ENCODE results near the gene MESP1. TPM values are rescaled to one million over a fixed set of nuclear protein-coding genes. Genes with fewer than 3 reads are reported as not detected.

Gene MESP1
- polyA plus RNA-seq, 1 experiment, result 0.49 TPM

GRCh38 chr15:89787944-89788343 lies 36.9 kb upstream of the MESP1 start:
- H3K36me3 ChIP-seq (ENCODE audit: control insufficient read depth, insufficient read depth, low read length), result peaks cover 30% of the 10 kb centered on the region
- no peaks in the 10 kb centered on the region for H3K27me3 ChIP-seq (ENCODE audit: control insufficient read depth, insufficient read depth, low read length)
- ChIA-PET POLR2A (no interaction called here), CTCF (interaction anchor here (0.6 kb wide), 1 partner anchor 28 kb away, joined by 3 read pairs; no protein-coding TSS in a partner anchor)
- no peak overlapping the region for H3K4me3 ChIP-seq (ENCODE audit: low read depth, low read length)
- DNase-seq (ENCODE audit: low read depth), result no peak
- TF ChIP-seq, protein P1, sequence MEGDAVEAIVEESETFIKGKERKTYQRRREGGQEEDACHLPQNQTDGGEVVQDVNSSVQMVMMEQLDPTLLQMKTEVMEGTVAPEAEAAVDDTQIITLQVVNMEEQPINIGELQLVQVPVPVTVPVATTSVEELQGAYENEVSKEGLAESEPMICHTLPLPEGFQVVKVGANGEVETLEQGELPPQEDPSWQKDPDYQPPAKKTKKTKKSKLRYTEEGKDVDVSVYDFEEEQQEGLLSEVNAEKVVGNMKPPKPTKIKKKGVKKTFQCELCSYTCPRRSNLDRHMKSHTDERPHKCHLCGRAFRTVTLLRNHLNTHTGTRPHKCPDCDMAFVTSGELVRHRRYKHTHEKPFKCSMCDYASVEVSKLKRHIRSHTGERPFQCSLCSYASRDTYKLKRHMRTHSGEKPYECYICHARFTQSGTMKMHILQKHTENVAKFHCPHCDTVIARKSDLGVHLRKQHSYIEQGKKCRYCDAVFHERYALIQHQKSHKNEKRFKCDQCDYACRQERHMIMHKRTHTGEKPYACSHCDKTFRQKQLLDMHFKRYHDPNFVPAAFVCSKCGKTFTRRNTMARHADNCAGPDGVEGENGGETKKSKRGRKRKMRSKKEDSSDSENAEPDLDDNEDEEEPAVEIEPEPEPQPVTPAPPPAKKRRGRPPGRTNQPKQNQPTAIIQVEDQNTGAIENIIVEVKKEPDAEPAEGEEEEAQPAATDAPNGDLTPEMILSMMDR (IDR thresholded peaks at IDR 0.05; ENCODE audit: insufficient read depth, low read depth, low read length), result no peak

DNA sequence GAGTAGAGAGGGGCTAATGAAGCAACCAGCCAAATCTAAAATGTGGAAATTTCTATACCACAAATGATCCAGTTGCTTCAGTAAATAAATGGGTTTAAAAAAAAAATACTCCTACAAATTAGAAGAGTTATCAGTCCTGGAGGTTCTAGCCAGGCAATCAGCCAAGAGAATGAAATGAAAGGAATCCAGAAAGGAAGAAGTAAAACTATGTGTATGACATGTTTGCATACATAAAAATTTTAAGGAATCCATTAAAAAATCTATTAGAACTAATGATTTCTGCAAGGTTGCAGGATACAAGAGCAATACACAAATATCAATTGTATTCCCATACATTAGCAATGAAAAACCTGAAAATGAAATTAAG lies 34.7 kb upstream of the MESP1 start:
- Histone ChIP-seq H3K36me3 (ENCODE audit: control insufficient read depth, insufficient read depth, low read length) (peaks cover 12% of the 10 kb centered on the region), H3K27me3 (ENCODE audit: control insufficient read depth, insufficient read depth, low read length) (no peaks in the 10 kb centered on the region), H3K4me3 (ENCODE audit: low read depth, low read length) (no peak overlapping the region)
- ChIA-PET POLR2A (no interaction called here), CTCF (no interaction called here)
- DNase-seq (ENCODE audit: low read depth), result no peak
- TF ChIP-seq, protein P1 (IDR thresholded peaks at IDR 0.05; ENCODE audit: insufficient read depth, low read depth, low read length), result no peak

DNA sequence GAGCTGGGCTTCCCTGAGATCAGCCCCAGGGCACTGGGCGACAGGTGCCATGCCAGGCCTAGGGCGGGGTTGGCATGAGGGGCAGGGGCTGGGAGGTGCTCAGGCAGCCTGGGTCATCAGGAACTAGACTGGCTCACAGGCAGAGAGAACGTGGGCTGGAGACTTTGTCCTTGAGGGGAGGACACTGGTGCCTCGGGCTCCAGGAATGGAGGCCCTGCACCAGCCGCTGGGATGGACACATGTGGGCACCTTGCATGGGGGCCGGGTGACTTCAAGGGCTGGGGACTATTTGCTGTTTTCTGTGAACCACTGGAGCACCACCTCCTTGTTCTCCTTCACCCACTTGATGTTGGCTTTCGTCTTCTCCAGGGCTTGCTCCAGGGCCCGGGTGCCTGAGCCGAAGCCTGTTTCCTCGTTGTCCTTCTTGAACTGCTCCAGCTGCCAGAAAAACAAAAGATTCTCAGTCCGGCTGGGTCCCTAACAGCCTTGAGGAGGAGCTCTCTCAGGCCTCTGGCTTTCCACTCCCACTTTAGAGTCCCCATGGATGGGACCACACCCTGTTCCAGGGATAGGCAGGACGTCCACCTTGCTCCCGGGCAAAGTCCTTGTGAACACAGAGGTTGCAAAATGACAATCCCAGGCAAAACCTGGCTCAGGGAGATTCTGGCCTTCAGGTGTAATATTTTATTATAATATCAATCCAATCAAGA lies 34.2 kb upstream of the MESP1 start:
- TF ChIP-seq, protein P1 (IDR thresholded peaks at IDR 0.05; ENCODE audit: insufficient read depth, low read depth, low read length), result no peak
- POLR2A ChIA-PET, result no interaction called here
- Histone ChIP-seq H3K36me3 (ENCODE audit: control insufficient read depth, insufficient read depth, low read length) (peaks cover 7% of the 10 kb centered on the region), H3K4me3 (ENCODE audit: low read depth, low read length) (no peak overlapping the region), H3K27me3 (ENCODE audit: control insufficient read depth, insufficient read depth, low read length) (no peaks in the 10 kb centered on the region)
- CTCF ChIA-PET, result interaction anchor here (1.2 kb wide), 1 partner anchor 14 kb away, joined by 6 read pairs; no protein-coding TSS in a partner anchor
- no peak for DNase-seq (ENCODE audit: low read depth)

GRCh38 chr15:89784686-89784960 lies 33.6 kb upstream of the MESP1 start:
- no peak for DNase-seq (ENCODE audit: low read depth)
- Histone ChIP-seq H3K4me3 (ENCODE audit: low read depth, low read length) (no peak overlapping the region), H3K36me3 (ENCODE audit: control insufficient read depth, insufficient read depth, low read length) (peaks cover 7% of the 10 kb centered on the region), H3K27me3 (ENCODE audit: control insufficient read depth, insufficient read depth, low read length) (no peaks in the 10 kb centered on the region)
- TF ChIP-seq, protein P1 (IDR thresholded peaks at IDR 0.05; ENCODE audit: insufficient read depth, low read depth, low read length), result no peak
- ChIA-PET CTCF (interaction anchor here (1.2 to 2.3 kb wide), 2 partner anchors 13 to 24 kb away, joined by 6 to 11 read pairs; no protein-coding TSS in a partner anchor), POLR2A (interaction anchor here (0.6 kb wide), 1 partner anchor 39 kb away, joined by 11 read pairs; no protein-coding TSS in a partner anchor)

GRCh38 chr15:89783861-89784685 lies 33.0 kb upstream of the MESP1 start:
- ChIA-PET CTCF (interaction anchor here (0.7 to 2.8 kb wide), 8 partner anchors 11 to 104 kb away, joined by 3 to 11 read pairs (median 6); no protein-coding TSS in a partner anchor), POLR2A (interaction anchor here (0.6 kb wide), 1 partner anchor 39 kb away, joined by 11 read pairs; no protein-coding TSS in a partner anchor)
- TF ChIP-seq, protein P1 (IDR thresholded peaks at IDR 0.05; ENCODE audit: insufficient read depth, low read depth, low read length), result no peak
- peaks cover 7% of the 10 kb centered on the region for H3K36me3 ChIP-seq (ENCODE audit: control insufficient read depth, insufficient read depth, low read length)
- no peaks in the 10 kb centered on the region for H3K27me3 ChIP-seq (ENCODE audit: control insufficient read depth, insufficient read depth, low read length)
- DNase-seq (ENCODE audit: low read depth), result no peak
- no peak overlapping the region for H3K4me3 ChIP-seq (ENCODE audit: low read depth, low read length)

Measured in BJ (cell line).